Measurements from ENCODE around the gene PLOD1. TPM values are rescaled to one million over a fixed set of nuclear protein-coding genes. Genes with fewer than 3 reads are reported as not detected.
"Not testable (repeated sequence)": the region's sequence is repeated elsewhere in the genome, so short reads cannot be mapped to it uniquely, and the experiment has no call there.

PLOD1 gene
- polyA plus RNA-seq, 4 donors = 90.3 to 179 (median 107) TPM

GRCh38 chr1:12001249-12001917 lies 66.9 kb downstream of the PLOD1 start:
- DNase-seq (ENCODE audit: low read depth in 4 of 4, low spot score in 3 of 4) = no peak

GRCh38 chr1:12001996-12002493 lies 67.5 kb downstream of the PLOD1 start:
- no peak for DNase-seq (ENCODE audit: low read depth in 4 of 4, low spot score in 3 of 4)

GRCh38 chr1:12003762-12004161 lies 69.2 kb downstream of the PLOD1 start:
- no peak for DNase-seq (ENCODE audit: low read depth in 4 of 4, low spot score in 3 of 4)

GRCh38 chr1:12005488-12006166 lies 71.1 kb downstream of the PLOD1 start:
- DNase-seq (ENCODE audit: low read depth in 4 of 4, low spot score in 3 of 4) = no peak

GRCh38 chr1:12006167-12006921 lies 71.8 kb downstream of the PLOD1 start:
- no peak for DNase-seq (ENCODE audit: low read depth in 4 of 4, low spot score in 3 of 4)

- no peak for DNase-seq (ENCODE audit: low read depth in 4 of 4, low spot score in 3 of 4)
Measured at GRCh38 chr1:12007204-12007603, 72.7 kb downstream of the PLOD1 start.

GRCh38 chr1:12008355-12008754 lies 73.8 kb downstream of the PLOD1 start:
- DNase-seq (ENCODE audit: low read depth in 4 of 4, low spot score in 3 of 4) = not testable (repeated sequence)

- DNase-seq (ENCODE audit: low read depth in 4 of 4, low spot score in 3 of 4) = no peak
Measured at GRCh38 chr1:12009318-12009947, 74.9 kb downstream of the PLOD1 start.

GRCh38 chr1:12010746-12011570 lies 76.4 kb downstream of the PLOD1 start:
- DNase-seq (ENCODE audit: low read depth in 4 of 4, low spot score in 3 of 4) = no peak

GRCh38 chr1:12011998-12012397 lies 77.5 kb downstream of the PLOD1 start:
- DNase-seq (ENCODE audit: low read depth in 4 of 4, low spot score in 3 of 4) = no peak

- DNase-seq (ENCODE audit: low read depth in 4 of 4, low spot score in 3 of 4) = no peak
Measured at GRCh38 chr1:12012560-12013316, 78.2 kb downstream of the PLOD1 start.

- no peak for DNase-seq (ENCODE audit: low read depth in 4 of 4, low spot score in 3 of 4)
Measured at GRCh38 chr1:12014141-12014991, 79.8 kb downstream of the PLOD1 start.

GRCh38 chr1:12015001-12015491 lies 80.5 kb downstream of the PLOD1 start:
- DNase-seq (ENCODE audit: low read depth in 4 of 4, low spot score in 3 of 4) = no peak

GRCh38 chr1:12015499-12015898 lies 81.0 kb downstream of the PLOD1 start:
- no peak for DNase-seq (ENCODE audit: low read depth in 4 of 4, low spot score in 3 of 4)

GRCh38 chr1:12016182-12016581 lies 81.7 kb downstream of the PLOD1 start:
- DNase-seq (ENCODE audit: low read depth in 4 of 4, low spot score in 3 of 4) = no peak

GRCh38 chr1:12019858-12020509 lies 85.5 kb downstream of the PLOD1 start:
- DNase-seq (ENCODE audit: low read depth in 4 of 4, low spot score in 3 of 4) = peak in 1 of 4 donors; percentile 12

- DNase-seq (ENCODE audit: low read depth in 4 of 4, low spot score in 3 of 4) = no peak
Measured at GRCh38 chr1:12021616-12022015, 87.1 kb downstream of the PLOD1 start.

GRCh38 chr1:12022036-12022435 lies 87.5 kb downstream of the PLOD1 start:
- no peak for DNase-seq (ENCODE audit: low read depth in 4 of 4, low spot score in 3 of 4)
